Fibroblast of villous mesenchyme (primary cell): ENCODE measurements around the gene POU2AF1. TPM values are rescaled to one million over a fixed set of nuclear protein-coding genes. Genes with fewer than 3 reads are reported as not detected.
"Not testable (repeated sequence)": the region's sequence is repeated elsewhere in the genome, so short reads cannot be mapped to it uniquely, and the experiment has no call there.

Experiments
- DNase-seq: peaks from one replicate; pipeline ENCODE4 v3.0.0-alpha.2; 2010; ENCODE audit warnings: low read depth
- H3K4me3 ChIP-seq: 2 replicates; pipeline ENCODE4 v1.5.1; 2011; ENCODE audit warnings: low read depth, mild to moderate bottlenecking, low read length
- total RNA-seq: library from RNA; depleted of rRNA; stranded (reverse); fragments of >200 nt; gene quantifications from 2 replicates; pipeline ENCODE4 v1.2.3, GENCODE V29; 2012
- TF ChIP-seq, protein P1 (sequence below): IDR thresholded peaks from 2 replicates; pipeline ENCODE4 v1.5.1; 2012; ENCODE audit warnings: low read depth, mild to moderate bottlenecking, low read length; ENCODE audit not compliant: insufficient read depth

The POU2AF1 gene
- total RNA-seq, 1 donor: not detected

DNA sequence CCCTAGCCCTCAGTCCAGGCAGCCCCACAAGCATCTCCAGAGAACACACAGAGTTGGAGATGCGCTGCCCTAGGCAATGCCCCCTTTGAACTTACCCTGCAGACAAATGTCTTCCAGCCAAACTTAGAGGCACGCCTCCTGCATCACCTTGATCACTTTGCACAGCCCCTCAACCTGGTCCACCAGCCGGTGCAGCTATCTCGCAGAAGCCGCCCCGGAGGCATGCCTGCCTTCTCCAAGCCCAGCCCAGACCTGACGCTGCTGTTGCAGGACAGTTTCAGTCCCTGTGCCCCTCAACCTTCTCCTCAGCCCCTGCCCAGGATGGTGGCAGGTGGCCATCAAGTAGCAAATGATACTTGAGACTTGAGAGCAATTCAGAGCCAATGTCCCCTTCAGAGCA, 16.7 kb upstream of the POU2AF1 start:
- no peak for DNase-seq
- H3K4me3 ChIP-seq: no peak overlapping the region
- TF ChIP-seq, protein P1, sequence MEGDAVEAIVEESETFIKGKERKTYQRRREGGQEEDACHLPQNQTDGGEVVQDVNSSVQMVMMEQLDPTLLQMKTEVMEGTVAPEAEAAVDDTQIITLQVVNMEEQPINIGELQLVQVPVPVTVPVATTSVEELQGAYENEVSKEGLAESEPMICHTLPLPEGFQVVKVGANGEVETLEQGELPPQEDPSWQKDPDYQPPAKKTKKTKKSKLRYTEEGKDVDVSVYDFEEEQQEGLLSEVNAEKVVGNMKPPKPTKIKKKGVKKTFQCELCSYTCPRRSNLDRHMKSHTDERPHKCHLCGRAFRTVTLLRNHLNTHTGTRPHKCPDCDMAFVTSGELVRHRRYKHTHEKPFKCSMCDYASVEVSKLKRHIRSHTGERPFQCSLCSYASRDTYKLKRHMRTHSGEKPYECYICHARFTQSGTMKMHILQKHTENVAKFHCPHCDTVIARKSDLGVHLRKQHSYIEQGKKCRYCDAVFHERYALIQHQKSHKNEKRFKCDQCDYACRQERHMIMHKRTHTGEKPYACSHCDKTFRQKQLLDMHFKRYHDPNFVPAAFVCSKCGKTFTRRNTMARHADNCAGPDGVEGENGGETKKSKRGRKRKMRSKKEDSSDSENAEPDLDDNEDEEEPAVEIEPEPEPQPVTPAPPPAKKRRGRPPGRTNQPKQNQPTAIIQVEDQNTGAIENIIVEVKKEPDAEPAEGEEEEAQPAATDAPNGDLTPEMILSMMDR: no peak

DNA sequence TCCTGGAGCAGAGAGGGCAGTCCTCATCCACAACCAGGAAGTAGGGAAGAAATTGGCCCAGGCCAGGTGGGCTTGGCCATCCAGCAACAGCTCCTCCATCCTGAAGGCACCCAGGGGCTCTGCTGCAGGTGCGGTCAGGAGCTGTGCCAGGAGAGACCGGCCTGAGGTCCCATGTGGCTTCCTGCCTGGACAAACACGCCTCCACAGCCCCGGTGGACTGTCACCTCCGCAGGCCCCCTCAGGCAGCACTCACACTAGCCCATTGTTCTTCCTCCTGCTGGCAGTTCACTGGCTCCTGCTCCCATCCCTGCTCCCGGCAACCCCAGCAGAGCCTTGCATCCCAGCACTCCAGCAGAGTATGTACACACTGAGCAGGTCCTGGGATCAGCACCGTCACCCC, 16.0 kb upstream of the POU2AF1 start:
- TF ChIP-seq, protein P1: no peak
- no peak for DNase-seq
- no peak overlapping the region for H3K4me3 ChIP-seq

DNA sequence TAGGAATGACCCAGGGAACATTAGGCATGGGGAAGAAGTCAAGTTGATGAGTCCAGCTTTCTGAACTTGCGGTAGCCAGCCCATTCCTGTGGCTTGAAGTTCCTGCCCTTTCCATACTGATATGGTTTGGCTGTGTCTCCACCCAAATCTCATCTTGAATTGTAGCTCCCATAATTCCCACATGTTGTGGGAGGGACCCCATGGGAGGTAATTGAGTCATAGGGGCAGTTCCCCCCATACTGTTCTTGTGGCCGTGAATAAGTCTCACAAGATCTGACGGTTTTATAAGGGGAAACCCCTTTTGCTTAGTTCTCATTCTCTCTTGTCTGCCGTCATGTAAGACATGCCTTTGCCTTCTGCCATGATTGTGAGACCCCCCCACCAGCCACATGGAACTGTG, 15.1 kb upstream of the POU2AF1 start:
- H3K4me3 ChIP-seq, DNase-seq: not testable (repeated sequence)

DNA sequence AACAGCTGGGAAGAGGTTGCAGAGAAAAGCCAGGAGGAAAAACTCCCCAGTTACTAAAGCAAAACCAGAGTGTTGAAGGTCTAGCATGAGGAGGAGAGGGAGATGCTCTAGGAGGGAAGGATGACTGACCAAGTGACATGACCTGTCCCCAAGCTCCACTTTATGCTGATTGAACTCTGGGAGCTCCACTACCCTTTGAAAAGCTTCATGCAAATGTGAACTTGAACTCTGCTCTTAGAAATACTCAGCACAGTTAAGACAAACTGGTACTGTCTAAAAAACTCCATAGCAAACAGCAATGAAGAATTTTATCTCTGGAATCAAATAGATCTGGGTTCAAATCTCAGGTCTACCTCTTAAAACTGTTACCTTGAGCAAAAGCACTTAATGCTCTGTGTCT, 14.5 kb upstream of the POU2AF1 start:
- DNase-seq: no peak
- no peak overlapping the region for H3K4me3 ChIP-seq
- TF ChIP-seq, protein P1: no peak

DNA sequence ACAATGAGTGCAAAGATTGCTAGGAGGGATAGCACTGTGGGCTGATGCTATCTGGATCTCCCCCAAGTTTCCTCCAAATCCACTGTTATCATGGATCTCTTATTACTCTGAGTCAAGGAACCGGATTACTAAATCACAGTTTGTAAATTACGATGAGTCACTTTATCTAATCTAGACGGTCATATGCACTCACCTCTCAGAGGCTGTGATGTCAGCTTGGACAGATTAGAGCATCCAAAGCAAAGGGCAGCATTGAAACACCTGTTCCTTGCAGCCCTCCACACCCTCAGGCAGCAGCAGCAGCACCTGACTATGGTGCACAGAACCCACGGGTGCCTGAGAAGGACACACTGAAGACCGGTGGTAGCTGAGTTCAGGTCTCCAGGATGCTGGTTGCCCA, 14.0 kb upstream of the POU2AF1 start:
- TF ChIP-seq, protein P1: no peak
- no peak for DNase-seq

DNA sequence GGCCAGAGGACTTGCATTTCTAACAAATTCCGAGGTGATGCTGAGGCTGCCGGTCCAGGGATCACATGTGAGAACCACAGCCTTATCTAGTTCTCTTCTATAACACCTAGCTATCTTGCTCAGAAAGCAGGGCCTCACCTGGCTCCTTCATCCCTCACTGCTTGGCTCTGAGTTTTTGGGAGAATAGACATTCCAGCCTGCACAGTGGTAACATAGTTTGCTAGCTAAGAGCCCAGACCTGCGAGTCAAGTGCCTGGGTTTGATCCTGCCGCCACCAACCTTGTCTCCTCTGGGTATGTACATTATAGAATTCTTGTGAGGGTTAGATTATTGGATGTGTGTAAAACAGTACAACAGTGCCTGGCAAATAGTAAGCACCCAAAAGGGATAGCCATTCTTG, 13.5 kb upstream of the POU2AF1 start:
- no peak for DNase-seq

More for the DNA sequence above, 14.0 kb upstream of the POU2AF1 start:
- no peak overlapping the region for H3K4me3 ChIP-seq

DNA sequence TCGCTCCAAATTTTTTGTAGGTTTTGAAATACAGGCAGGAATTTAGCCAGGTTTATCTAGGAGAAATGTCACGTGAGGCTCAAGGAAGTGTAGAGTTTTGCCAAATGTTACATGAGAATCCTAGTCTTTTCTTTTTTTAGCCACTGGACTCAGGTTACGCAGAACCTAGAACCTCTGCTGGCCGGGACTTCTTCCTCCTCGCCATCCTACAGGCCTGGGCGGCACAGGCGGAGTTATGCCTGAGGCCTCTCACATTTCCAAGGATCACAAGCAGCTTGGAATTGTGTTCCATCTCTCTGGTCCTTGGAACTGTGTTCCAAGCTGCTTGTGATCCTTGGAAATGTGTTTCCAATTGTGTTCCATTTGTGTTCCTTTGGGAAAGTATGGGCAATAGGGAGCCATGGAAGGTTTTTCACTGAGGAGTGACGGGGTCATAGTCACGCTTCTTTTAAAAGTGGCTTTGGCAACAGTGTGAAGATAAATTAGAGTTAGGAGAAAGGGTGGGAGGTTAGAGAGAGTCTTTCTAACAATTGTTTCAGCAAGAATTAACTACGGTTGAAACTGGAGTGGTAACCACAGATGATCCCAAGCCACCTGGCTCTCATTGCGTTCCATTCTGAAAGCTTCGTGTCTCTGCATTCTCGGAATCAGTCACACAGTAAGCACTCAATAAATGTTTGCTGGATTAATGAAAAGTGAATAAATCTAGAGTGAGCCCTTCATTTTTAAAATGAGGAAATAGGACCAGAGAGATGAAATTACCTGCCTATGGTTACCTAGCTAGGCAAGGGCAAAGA, 12.5 kb upstream of the POU2AF1 start:
- TF ChIP-seq, protein P1: no peak
- no peak overlapping the region for H3K4me3 ChIP-seq
- DNase-seq: no peak

More for the DNA sequence above, 13.5 kb upstream of the POU2AF1 start:
- TF ChIP-seq, protein P1: no peak
- H3K4me3 ChIP-seq: no peak overlapping the region
